NCI-H82 treated with DMSO at 0.1 percent for 48 hours (cell line): ENCODE measurements around the gene SLC33A1.
"Not testable (repeated sequence)": the region's sequence is repeated elsewhere in the genome, so short reads cannot be mapped to it uniquely, and the experiment has no call there.

Experiments
- DNase-seq: peaks from one replicate; lab custom pipeline; 2025; ENCODE audit not compliant: unreplicated experiment; lab: John Stamatoyannopoulos, UW

Gene SLC33A1

DNA sequence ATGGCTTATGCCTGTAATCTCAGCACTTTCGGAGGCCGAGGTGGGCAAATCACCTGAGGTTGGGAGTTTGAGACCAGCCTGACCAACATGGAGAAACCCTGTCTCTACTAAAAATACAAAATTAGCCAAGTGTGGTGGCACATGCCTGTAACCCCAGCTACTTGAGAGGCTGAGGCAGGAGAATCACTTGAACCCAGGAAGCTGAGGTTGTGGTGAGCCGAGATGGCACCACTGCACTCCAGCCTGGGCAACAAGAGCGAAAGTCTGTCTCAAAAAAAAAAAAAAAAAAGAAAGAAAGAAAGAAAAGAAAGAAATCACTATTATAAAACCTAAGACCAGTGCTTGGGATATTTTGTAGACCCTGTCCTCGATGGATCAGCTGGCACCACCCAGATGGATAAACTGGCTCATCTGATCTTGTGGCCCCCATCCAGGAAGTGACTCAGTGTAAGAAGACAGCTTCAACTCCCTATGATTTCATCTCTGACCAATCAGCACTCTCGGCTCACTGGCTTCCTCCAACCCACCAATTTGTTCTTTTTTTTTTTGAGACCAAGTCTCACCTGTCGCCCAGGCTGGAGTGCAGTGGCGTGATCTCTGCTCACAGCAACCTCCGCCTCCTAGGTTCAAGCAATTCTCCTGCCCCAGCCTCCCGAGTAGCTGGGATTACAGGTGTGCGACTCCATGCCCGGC lies 8.2 kb upstream of the SLC33A1 start:
- not testable (repeated sequence) for DNase-seq

DNA sequence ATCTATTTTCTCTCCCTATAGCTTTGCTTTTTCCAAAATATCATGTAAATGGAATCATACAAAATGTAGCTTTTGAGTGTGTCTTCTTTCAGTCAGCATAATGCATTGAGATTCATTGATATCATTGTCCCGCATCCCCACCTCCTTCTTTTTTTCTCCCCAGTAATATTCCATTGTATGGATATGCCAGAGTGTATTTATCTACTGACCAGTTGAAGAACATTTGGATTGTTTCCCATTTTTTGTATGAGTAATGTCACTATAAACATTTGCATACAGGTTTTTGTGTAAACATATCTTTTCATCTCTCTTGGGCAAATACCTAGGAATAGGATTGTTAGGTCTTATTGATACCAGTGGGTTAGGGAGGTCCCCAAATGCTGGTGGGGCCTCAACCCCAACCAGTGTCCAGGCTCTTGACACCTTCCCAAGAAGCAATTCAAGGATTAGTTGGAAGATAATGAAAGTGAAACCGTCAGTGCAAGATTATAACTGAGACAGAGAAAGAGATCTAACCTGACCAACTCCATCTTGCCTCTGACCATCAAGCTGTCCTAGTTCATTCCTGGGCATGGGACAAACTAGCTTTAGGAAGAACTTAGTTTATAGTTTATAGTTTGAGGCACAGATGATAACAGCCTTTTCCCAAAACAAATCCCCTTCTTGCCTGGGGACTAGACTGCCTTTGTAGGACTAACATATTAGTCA lies 7.4 kb upstream of the SLC33A1 start:
- no peak for DNase-seq

DNA sequence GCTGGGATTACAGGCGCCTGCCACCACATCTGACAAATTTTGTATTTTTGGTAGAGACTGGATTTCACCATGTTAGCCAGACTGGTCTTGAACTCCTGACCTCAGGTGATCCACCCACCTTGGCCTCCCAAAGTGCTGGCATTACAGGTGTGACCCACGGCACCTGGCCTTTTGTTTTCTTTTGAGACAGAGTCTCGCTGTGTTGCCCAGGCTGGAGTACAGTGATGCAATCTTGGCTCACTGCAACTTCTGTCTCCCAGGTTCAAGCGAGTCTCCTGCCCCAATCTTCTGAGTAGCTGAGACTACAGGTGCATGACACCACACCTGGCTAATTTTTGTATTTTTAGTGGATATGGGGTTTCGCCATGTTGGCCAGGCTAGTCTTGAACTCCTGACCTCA lies 6.2 kb upstream of the SLC33A1 start:
- DNase-seq, result not testable (repeated sequence)

DNA sequence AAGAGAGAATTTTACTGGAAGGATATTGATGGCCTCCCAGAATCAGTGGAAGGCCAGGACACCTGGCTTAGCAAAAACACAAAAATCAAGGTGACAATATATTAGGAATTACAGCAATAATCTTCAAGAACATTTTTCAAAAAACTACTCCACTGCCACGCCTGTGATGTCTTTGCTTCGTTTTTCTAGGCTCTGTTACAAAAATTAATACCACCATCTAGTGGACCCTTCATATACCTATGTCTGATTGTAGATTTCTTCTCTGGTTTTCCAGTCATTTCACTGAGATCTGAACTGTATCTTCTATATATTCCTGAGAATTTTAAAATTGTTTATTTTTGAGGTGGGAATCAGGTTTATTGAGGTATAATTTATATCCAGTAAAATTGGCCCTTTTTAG lies 5.6 kb upstream of the SLC33A1 start:
- no peak for DNase-seq

DNA sequence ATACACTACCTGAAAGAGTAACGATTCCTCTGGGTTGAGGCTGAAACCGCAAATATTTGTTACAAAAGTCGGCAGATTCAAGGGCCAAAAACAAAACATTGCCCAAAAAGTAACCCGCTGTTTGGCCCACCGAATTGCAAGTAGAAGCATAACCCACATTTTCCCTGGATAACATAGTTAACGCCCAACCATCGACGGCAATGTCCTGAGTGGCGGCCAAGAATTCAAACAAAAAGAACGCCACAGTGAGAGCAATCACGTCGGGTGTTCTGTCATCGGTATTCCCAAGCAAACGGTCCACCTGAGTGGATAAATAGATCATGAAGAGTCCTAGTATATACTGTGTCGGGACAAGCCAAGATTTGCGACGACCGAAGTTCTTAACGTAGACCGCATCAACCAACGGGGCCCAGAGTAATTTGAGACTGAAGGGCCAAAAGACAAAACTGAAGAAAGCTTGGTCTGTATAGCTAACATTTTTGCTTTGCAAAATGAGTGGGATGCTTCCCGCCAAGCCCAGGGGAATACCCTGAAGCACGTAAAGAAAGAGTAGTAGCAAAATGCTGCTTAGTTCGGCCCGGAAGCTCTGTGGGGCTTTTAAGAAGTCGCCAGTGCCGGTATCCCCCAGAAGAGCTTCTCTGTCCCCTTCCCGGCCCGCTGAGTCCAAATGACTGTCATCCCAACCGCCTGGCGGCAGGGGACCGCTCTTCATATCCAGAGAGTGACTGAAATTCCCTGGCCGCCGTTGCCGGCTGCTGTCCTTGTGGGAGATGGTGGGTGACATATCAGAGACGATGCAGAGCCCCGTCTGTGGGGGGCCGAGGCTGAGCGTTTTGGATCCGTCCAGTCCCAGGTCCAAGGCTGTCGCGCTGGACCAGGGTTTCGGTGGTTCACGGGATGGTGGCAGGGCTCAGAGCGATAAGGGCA lies 750 bp downstream of the SLC33A1 start:
- no peak for DNase-seq

DNA sequence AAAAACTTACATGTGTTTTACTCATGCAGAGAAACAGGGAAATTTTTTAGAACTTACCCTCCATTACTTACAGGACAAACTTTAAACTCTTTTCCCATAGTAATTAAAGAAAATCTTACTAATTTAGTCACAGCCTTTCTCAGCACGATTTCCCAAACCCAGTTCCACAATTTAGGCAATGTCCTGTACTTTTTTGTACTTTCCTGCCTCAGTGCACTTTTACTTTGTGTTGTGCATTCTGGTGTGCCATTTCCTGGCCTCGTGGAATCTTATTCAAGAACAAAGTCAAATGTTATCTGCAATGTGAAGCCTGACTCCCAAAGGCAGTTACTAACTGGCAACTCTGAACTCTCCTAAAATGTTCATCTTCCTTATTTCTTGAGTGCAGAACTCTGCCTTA lies 1.9 kb downstream of the SLC33A1 start:
- DNase-seq, result no peak

DNA sequence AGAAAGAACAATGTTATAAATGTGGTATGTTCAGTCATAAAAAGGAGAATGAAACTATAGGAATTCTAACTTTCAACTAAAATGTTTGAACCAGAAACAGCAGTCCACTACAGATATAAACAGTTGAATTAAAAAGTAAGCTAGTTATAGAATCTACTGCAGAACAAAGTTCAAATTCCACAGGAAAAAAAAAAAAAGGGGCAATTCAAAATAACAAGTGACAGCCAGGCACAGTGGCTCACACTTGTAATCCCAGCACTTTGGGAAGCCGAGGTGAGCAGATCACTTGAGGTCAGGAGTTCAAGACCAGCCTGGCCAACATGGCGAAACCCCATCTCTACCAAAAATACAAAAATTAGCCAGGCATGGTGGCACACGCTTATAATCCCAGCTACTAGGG lies 4.8 kb downstream of the SLC33A1 start:
- not testable (repeated sequence) for DNase-seq

DNA sequence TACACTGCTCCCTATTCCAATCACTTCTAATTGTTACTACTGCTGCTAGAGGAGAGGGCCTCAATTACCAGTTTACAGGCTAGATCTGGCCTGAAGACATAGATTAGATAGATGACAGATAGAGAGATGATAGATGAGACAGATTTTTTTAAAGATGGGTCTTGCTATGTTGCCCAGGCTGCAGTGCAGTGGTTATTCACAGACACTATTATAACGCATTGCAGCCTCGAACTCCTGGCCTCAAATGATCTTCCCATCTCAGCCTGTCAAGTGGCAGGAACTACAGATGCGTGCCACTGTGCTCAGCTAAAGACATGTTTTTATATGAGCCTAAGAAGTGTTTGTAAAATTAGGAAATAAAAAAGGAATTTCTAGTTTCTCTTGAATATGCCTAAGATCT lies 6.2 kb downstream of the SLC33A1 start:
- DNase-seq, result no peak

DNA sequence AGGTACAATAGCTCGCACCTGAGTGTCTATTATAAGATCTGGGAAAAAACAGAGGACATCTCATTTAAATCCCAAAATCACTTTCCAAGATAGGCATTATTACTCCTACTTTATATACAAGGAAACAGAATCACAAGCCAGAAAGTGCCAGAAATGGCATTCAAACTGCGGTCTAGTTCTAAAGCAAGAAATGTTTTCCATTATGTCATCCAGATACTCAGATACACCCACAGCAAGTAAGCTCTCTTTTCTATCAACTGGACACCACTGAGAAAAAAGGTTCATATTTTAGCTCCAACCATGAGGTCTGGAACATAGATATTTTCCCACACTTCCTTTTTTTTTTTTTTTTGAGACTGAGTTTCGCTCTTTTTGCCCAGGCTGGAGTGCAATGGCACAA lies 8.1 kb downstream of the SLC33A1 start:
- no peak for DNase-seq

DNA sequence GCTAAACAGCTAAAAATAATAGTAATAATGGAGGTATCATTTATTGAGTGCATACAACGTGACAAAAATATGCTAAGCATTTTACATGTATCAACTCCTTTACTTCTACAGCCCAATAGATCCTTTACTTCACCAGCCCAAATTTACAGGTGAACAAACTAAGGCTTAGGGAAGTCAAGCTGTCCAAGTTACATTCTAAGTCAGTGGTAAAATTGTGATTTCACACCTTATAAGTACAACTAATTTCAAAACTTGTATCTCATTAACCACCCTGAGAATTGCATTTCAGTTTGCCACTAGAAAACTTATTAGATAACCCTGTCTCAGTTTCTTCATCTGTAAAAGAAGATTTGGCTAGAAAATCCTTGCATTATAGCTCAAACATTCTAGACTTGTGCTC lies 10.7 kb downstream of the SLC33A1 start:
- no peak for DNase-seq

DNA sequence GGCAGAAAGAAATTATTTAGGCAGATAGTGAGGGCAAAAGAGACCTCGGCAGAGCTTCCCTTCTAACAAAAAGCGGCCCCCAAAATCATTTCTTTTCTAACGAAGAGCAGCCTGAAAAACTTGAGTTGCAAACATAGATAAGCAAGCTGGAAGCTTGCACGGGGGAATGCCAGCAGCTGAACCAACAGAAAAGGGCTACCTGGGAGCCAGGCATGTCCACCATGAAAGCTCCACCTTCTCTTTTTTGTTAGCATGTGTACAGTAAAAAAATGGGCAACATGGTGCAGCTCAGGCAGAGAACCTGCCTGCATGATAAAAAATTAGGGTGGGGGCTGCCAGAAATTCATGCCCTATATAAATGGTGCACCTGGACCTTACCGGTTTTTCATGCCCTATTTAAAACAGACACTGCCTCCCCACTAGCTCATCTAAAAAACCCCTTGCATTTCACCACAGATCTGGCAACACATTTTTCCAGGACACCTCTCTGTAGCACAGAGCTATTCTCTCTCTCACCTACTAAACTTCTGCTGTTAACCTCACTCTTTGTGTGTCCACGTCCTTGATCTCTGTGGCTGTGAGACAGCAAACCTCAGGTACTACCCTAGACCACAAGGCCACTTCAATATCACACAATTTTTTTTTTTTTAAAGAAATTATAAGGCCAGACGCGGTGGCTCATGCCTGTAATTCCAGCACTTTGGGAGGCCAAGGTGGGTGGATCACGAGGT lies 18.7 kb downstream of the SLC33A1 start:
- no peak for DNase-seq

DNA sequence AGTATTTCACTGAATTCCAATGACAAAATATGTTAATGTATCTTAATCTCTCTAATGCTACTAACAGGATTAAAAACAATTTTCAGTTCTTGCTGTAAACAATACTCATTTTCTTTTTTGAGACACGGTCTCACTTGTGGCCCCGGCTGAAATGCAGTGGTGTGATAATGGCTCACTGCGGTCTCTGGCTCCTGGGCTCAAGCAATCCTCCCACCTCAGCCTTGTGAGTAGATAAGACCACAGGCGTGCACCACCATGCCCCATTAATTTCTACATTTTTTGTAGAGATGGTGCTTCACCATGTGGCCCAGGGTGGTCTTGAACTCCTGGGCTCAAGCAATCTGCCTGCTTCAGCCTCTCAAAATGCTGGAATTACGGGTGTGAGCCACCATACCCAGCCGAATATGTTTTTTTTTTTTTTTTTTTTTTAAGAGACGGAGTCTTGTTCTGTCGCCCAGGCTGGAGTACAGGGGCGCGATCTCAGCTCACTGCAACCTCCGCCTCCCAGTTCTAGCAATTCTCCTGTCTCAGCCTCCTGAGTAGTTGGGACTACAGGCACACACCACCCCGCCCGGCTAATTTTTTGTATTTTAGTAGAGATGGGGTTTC lies 25.6 kb downstream of the SLC33A1 start:
- not testable (repeated sequence) for DNase-seq

DNA sequence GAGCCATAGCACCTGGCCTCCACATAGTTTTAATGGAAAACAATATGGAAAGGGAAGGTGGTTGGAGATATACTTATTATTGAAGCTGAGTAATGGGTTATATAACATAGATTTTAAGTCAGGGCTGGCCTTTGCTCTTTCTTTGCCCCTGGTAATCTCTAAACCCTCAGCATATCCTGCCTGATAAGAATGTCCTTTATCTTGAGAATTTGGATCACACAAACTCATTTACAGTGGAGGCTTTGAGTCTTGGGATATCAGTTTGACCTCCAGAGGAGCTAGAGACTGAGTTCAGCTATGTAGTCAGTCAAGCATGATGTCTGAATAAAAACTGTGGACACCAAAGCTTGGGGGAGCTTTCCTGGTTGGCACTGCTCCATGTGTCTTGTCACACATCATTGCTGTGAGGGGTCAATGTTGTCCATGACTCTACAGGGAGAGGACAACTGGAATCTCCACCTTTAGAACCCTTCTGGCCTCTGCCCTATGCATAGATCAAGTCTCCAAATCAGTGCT lies 39.1 kb downstream of the SLC33A1 start:
- DNase-seq, result no peak

DNA sequence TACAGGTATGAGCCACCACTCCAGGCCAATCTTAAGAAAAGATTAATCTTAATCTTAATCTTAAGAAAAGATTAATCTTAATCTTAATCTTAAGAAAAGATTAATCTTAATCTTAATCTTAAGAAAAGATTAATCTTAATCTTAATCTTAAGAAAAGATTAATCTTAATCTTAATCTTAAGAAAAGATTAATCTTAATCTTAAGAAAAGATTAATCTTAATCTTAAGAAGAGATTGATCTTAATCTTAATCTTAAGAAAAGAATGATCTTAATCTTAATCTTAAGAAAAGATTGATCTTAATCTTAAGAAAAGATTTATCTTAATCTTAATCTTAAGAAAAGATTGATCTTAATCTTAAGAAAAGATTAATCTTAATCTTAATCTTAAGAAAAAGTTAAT lies 41.0 kb downstream of the SLC33A1 start:
- not testable (repeated sequence) for DNase-seq

DNA sequence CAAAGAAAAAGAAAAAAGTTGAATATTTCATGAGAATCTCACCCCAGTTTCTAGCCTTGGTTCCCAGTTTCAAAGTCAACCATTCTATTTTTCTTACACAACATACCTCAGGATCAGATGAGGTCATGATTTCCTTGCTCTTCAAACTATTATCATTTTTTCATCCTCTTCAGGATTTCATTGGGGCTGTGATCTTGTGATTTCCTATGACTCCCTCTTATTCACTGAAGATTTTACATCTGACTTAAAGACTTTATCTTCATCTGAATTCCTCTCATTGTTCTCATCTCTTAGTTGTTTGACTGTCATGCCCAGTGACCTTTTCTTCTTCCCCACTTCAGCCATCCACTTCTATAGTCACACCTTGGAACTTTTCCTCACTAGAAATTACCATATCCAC lies 45.0 kb downstream of the SLC33A1 start:
- DNase-seq, result no peak

DNA sequence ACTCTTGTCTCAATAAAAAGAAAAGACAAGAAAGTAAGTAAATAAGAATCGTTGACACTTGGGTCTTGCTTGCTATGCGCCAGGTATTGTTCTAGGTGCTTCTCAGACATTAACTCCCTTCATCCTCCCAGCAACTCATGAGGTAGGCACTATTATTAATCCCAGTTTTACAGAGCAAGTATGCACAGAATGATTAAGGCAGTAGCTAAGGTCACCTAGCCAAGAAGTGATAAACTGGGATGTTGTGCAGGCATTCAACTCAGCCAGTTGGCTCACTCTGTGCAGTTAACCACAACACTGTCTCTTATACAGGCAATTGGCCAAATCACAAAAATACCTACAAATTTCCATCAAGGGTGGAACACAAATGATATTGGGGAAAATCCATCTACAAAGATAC lies 46.4 kb downstream of the SLC33A1 start:
- DNase-seq, result no peak

DNA sequence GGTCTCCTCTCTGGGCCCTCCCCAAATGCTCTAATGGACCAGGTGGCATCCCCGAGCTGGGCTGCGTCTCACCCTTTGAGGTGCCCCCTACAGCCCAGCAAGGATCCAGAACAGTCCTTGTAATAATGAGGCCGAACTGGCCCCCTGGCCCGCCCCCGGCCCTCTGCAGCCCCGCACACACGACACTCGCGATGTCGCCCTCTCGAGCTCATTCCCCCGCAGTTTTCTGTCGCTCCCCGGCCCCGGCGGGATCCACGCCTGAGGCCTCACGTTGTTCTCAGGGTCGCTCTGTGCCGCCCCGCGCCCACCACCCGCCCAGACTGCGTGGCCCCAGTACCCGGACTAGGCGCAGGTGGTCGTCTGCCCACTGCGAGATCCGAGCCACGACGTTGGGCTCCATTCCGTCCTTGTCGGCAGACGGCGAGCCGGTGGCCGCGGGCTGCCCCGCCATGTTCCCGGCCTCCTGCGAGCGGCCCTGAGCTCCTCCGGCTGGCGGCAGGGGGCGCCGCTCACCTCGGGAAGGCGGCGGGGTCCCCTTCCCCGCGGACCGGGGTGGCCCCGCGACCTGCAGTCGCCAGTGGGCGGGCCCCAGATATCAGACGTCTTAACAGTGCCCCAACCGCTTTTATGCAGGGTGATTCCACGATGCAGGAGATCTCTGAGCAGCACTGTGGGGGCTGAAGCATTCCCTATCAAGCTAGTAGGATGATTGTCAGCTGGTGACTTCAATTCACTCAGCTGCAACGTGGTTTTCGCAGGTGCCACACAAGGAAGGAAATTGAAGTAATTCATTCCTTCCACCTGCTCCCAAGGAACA lies 48.2 kb downstream of the SLC33A1 start, which contains the start of gene C3orf33:
Gene C3orf33 (minus strand): TSS at position 477 of the 817 bp plus-strand sequence. CDS start 26 bp downstream, at position 451.
- peak; percentile 34 for DNase-seq

DNA sequence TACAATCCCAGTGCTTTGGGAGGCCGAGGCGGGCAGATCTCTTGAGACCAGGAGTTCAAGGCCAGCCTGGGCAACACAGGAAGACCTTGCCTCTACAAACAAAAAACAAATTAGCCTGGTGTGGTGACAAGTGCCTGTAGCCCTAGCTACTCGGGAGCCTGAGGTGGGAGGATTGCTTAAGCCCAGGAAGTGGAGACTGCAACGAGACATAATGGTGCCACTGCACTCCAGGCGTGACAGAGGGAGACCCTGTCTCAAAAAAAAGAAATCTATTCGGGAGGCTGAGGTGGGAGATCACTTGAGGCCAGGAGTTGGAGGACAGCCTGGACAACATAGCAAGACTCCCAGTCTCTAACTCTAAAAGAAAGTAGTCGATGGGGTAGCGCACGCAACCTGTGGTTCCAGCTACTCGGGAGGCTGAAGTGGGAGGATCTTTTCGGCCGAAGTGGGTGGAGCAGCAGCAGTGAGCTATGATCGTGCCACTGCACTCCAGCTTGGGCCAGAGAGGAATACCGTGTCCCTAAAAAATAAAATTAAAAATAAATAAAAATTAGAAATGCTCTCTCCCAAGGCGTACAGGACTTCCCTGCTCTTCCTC lies 48.9 kb downstream of the SLC33A1 start:
- no peak for DNase-seq

DNA sequence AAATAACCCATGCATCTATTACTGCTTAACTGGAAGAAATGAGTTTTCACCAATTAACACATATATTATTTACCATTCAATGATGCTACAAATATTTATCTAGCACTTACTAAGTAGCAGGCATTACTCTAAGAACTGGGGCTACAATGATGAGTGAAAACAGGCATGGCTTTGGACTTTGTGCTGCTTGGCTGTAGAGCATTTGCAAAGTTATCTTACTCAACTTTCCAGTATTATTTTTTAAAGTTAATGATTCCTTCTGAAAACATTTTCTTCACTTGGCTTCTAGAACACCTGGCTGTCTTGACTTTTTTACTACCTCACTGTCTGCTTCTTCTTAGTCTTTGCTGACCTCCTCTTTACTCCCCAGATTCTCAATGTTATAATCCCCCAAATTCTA lies 49.9 kb downstream of the SLC33A1 start:
- no peak for DNase-seq
